ENCODE data around the gene DNAJC10.

DNAJC10 gene

GRCh38 chr2:182724656-182725055 is 8.6 kb downstream of the DNAJC10 start:
- no peak overlapping the region for H3K27ac ChIP-seq (ENCODE audit: low read depth, low read length)
- no peaks in the 10 kb centered on the region for H4K20me1 ChIP-seq (ENCODE audit: control insufficient read depth, insufficient read depth, low read depth, low read length)
- H3K4me2 ChIP-seq (ENCODE audit: low read length): peak overlapping the region; percentile 75; the same call in 1 of the 2 replicates
- H3K4me1 ChIP-seq (ENCODE audit: control insufficient read depth, low read length): peaks cover 77% of the 10 kb centered on the region
- H3K9me2 ChIP-seq (replicated peaks; ENCODE audit: control insufficient read depth, low read length): no peaks in the 10 kb centered on the region
- H3K79me2 ChIP-seq (ENCODE audit: control insufficient read depth, low read length): peaks cover 93% of the 10 kb centered on the region
- peaks cover 10% of the 10 kb centered on the region for H3F3A ChIP-seq (ENCODE audit: control insufficient read depth, insufficient read depth)
- no peaks in the 10 kb centered on the region for H3K27me3 ChIP-seq (ENCODE audit: control insufficient read depth, low read length)
- no peak overlapping the region for H3K4me3 ChIP-seq (ENCODE audit: low read length)
- TF ChIP-seq EZH2phosphoT487 (IDR thresholded peaks at IDR 0.05; ENCODE audit: borderline replicate concordance, low read length): no peak
- H3K9me3 ChIP-seq (ENCODE audit: control insufficient read depth, insufficient read depth, low read length): no peaks in the 10 kb centered on the region
- H3K36me3 ChIP-seq (ENCODE audit: control insufficient read depth, low read length): peaks cover 97% of the 10 kb centered on the region

- H3K36me3 ChIP-seq (ENCODE audit: control insufficient read depth, low read length): peaks cover 97% of the 10 kb centered on the region
- H4K20me1 ChIP-seq (ENCODE audit: control insufficient read depth, insufficient read depth, low read depth, low read length): no peaks in the 10 kb centered on the region
- TF ChIP-seq CTCF (IDR thresholded peaks at IDR 0.05; ENCODE audit: low read depth, low read length, poor library complexity, severe bottlenecking) (no peak), EZH2phosphoT487 (IDR thresholded peaks at IDR 0.05; ENCODE audit: borderline replicate concordance, low read length) (no peak)
- peaks cover 92% of the 10 kb centered on the region for H3K79me2 ChIP-seq (ENCODE audit: control insufficient read depth, low read length)
- H3K4me3 ChIP-seq (ENCODE audit: low read length): peak overlapping the region; percentile 64
- H3K4me2 ChIP-seq (ENCODE audit: low read length): peak overlapping the region; percentile 75
- H3K9me3 ChIP-seq (ENCODE audit: control insufficient read depth, insufficient read depth, low read length): no peaks in the 10 kb centered on the region
- H3K9me2 ChIP-seq (replicated peaks; ENCODE audit: control insufficient read depth, low read length): no peaks in the 10 kb centered on the region
- H3K27ac ChIP-seq (ENCODE audit: low read depth, low read length): peak overlapping the region; percentile 66; the same call in 1 of the 2 replicates
- peaks cover 60% of the 10 kb centered on the region for H3K4me1 ChIP-seq (ENCODE audit: control insufficient read depth, low read length)
- no peaks in the 10 kb centered on the region for H3K27me3 ChIP-seq (ENCODE audit: control insufficient read depth, low read length)
- peaks cover 17% of the 10 kb centered on the region for H3F3A ChIP-seq (ENCODE audit: control insufficient read depth, insufficient read depth)
These were observed 10.4 kb downstream of the DNAJC10 start for GRCh38 chr2:182726473-182726872.

GRCh38 chr2:182728014-182728413 is 12.0 kb downstream of the DNAJC10 start:
- Histone ChIP-seq H3K36me3 (ENCODE audit: control insufficient read depth, low read length) (peaks cover 99% of the 10 kb centered on the region), H3K79me2 (ENCODE audit: control insufficient read depth, low read length) (peaks cover 93% of the 10 kb centered on the region), H3K9me3 (ENCODE audit: control insufficient read depth, insufficient read depth, low read length) (no peaks in the 10 kb centered on the region), H3K27me3 (ENCODE audit: control insufficient read depth, low read length) (no peaks in the 10 kb centered on the region), H3K27ac (ENCODE audit: low read depth, low read length) (peak overlapping the region; percentile 66), H3K4me2 (ENCODE audit: low read length) (peak overlapping the region; percentile 75), H3K9me2 (replicated peaks; ENCODE audit: control insufficient read depth, low read length) (no peaks in the 10 kb centered on the region), H3K4me1 (ENCODE audit: control insufficient read depth, low read length) (peaks cover 60% of the 10 kb centered on the region), H3F3A (ENCODE audit: control insufficient read depth, insufficient read depth) (peaks cover 17% of the 10 kb centered on the region), H4K20me1 (ENCODE audit: control insufficient read depth, insufficient read depth, low read depth, low read length) (no peaks in the 10 kb centered on the region), H3K4me3 (ENCODE audit: low read length) (peak overlapping the region; percentile 64)
- TF ChIP-seq CTCF (IDR thresholded peaks at IDR 0.05; ENCODE audit: low read depth, low read length, poor library complexity, severe bottlenecking): no peak

GRCh38 chr2:182729710-182730339 is 13.8 kb downstream of the DNAJC10 start:
- peaks cover 83% of the 10 kb centered on the region for H3K79me2 ChIP-seq (ENCODE audit: control insufficient read depth, low read length)
- H3K36me3 ChIP-seq (ENCODE audit: control insufficient read depth, low read length): peaks cover 97% of the 10 kb centered on the region

More at GRCh38 chr2:182729710-182730339, 13.8 kb downstream of the DNAJC10 start:
- H3K4me1 ChIP-seq (ENCODE audit: control insufficient read depth, low read length): peaks cover 44% of the 10 kb centered on the region
- H3F3A ChIP-seq (ENCODE audit: control insufficient read depth, insufficient read depth): peaks cover 17% of the 10 kb centered on the region
- H3K27me3 ChIP-seq (ENCODE audit: control insufficient read depth, low read length): no peaks in the 10 kb centered on the region
- no peaks in the 10 kb centered on the region for H4K20me1 ChIP-seq (ENCODE audit: control insufficient read depth, insufficient read depth, low read depth, low read length)
- no peaks in the 10 kb centered on the region for H3K9me3 ChIP-seq (ENCODE audit: control insufficient read depth, insufficient read depth, low read length)
- TF ChIP-seq CTCF (IDR thresholded peaks at IDR 0.05; ENCODE audit: low read depth, low read length, poor library complexity, severe bottlenecking): no peak
- no peaks in the 10 kb centered on the region for H3K9me2 ChIP-seq (replicated peaks; ENCODE audit: control insufficient read depth, low read length)
- no peak overlapping the region for H3K4me3 ChIP-seq (ENCODE audit: low read length)
- H3K4me2 ChIP-seq (ENCODE audit: low read length): no peak overlapping the region
- H3K27ac ChIP-seq (ENCODE audit: low read depth, low read length): no peak overlapping the region

All from DOHH2 (cell line).